Mesothelial cell of epicardium (in vitro differentiated cells): ENCODE results near the gene GTF2H3. TPM values are rescaled to one million over a fixed set of nuclear protein-coding genes. Genes with fewer than 3 reads are reported as not detected.

Source experiments
- DNase-seq, 2 experiments: peaks; one replicate each; pipeline ENCODE4 v3.0.0; 2021; ENCODE audit warnings: low spot score in 2 of 2; ENCODE audit not compliant: unreplicated experiment in 2 of 2
- H3K27ac Mint-ChIP-seq: 2 replicates; pipeline ENCODE4 v1.8.0; 2021; ENCODE audit warnings: mixed read lengths
- H3K27me3 Mint-ChIP-seq: 2 replicates; pipeline ENCODE4 v1.8.0; 2021; ENCODE audit warnings: low read depth, mixed read lengths
- H3K36me3 Mint-ChIP-seq: 2 replicates; pipeline ENCODE4 v1.8.0; 2021; ENCODE audit warnings: mixed read lengths
- H3K4me1 Mint-ChIP-seq: 2 replicates; pipeline ENCODE4 v1.8.0; 2021; ENCODE audit warnings: mixed read lengths
- H3K4me3 Mint-ChIP-seq: 2 replicates; pipeline ENCODE4 v1.8.0; 2021; ENCODE audit warnings: mild to moderate bottlenecking, moderate library complexity, mixed read lengths
- H3K9me3 Mint-ChIP-seq: 2 replicates; pipeline ENCODE4 v1.8.0; 2021; ENCODE audit warnings: mixed read lengths
- total RNA-seq: library from RNA; stranded (reverse); gene quantifications from 3 replicates; pipeline ENCODE4 v1.2.1, GENCODE V29; 2021
- TF ChIP-seq, protein P1 (sequence below): fragments of 200-600 bp; sonication (generic); IDR thresholded peaks from one replicate; pipeline ENCODE4 v1.5.0; 2021; ENCODE audit warnings: antibody characterized with exemption; ENCODE audit not compliant: unreplicated experiment

The GTF2H3 gene
- total RNA-seq, 1 donor from 2014 or later = 36.4 TPM

DNA sequence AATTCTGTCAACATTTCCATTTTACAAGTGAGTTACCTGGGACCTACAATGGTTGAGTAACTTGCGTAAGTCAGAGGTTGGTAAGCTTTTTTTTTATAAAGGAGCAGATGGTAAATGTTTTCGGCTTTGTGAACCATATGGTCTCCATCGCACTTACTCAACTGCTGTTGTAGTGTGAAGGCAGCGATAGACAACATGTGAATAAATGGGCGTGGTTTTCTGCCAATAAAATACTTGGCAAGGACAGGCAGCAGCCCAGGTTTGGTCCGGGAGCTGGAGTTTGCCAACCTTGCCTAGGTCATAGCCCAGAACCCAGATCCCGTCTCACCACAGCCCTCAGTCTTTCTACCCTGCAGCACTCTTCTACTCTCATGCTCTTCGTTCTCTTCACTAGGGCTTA lies 25.4 kb upstream of the GTF2H3 start:
- H3K27me3 Mint-ChIP-seq = no peaks in the 10 kb centered on the region
- no peak for DNase-seq
- no peaks in the 10 kb centered on the region for H3K4me1 Mint-ChIP-seq
- no peak overlapping the region for H3K27ac Mint-ChIP-seq
- H3K36me3 Mint-ChIP-seq = peaks cover 34% of the 10 kb centered on the region
- no peak overlapping the region for H3K4me3 Mint-ChIP-seq
- TF ChIP-seq, protein P1, sequence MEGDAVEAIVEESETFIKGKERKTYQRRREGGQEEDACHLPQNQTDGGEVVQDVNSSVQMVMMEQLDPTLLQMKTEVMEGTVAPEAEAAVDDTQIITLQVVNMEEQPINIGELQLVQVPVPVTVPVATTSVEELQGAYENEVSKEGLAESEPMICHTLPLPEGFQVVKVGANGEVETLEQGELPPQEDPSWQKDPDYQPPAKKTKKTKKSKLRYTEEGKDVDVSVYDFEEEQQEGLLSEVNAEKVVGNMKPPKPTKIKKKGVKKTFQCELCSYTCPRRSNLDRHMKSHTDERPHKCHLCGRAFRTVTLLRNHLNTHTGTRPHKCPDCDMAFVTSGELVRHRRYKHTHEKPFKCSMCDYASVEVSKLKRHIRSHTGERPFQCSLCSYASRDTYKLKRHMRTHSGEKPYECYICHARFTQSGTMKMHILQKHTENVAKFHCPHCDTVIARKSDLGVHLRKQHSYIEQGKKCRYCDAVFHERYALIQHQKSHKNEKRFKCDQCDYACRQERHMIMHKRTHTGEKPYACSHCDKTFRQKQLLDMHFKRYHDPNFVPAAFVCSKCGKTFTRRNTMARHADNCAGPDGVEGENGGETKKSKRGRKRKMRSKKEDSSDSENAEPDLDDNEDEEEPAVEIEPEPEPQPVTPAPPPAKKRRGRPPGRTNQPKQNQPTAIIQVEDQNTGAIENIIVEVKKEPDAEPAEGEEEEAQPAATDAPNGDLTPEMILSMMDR = no peak
- H3K9me3 Mint-ChIP-seq = no peaks in the 10 kb centered on the region

DNA sequence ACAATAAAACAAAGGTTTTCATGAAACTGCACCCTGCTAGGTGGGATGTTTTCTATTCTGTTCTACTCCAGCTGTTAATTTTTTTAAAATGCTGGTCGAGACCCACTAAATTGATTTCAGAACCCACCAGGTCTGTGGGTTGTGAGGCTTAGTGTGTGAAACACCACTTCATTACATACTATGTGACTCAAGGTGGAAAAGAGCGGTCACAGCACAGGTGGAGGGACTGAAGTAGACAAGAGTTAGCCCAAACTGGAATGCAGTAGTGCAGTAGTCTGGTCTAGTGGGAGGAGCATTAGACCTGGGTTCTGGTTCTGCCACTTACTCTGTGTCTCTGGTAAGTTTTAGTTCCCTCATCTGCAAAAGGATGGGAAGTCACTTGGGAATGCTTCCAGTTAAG lies 19.5 kb upstream of the GTF2H3 start:
- no peak overlapping the region for H3K27ac Mint-ChIP-seq
- H3K36me3 Mint-ChIP-seq = peaks cover 48% of the 10 kb centered on the region
- H3K4me3 Mint-ChIP-seq = no peak overlapping the region
- no peak for DNase-seq
- no peaks in the 10 kb centered on the region for H3K27me3 Mint-ChIP-seq
- no peaks in the 10 kb centered on the region for H3K9me3 Mint-ChIP-seq
- H3K4me1 Mint-ChIP-seq = no peaks in the 10 kb centered on the region
- TF ChIP-seq, protein P1 = no peak

DNA sequence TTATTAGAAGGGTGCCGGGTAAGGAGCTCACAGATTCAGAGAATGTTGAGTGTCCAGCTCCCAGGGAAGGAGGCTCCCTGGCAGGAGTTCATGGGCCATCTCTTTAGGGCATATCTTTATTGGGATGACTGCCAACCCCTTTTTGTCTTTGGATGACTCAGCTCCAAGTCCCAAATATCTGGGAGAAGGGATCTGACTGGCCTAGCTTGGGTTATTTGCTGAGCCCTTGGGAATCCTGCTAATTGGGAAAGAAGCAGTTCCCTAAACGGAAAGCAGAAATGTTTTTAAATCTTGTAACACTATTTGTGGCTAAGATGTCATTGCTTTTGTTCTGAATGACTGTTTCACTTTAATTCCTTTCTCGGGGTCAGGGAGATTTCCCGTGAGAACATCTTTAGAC lies 19.1 kb upstream of the GTF2H3 start:
- TF ChIP-seq, protein P1 = no peak
- no peaks in the 10 kb centered on the region for H3K27me3 Mint-ChIP-seq
- peaks cover 50% of the 10 kb centered on the region for H3K36me3 Mint-ChIP-seq
- no peaks in the 10 kb centered on the region for H3K4me1 Mint-ChIP-seq
- H3K27ac Mint-ChIP-seq = no peak overlapping the region
- H3K9me3 Mint-ChIP-seq = no peaks in the 10 kb centered on the region
- DNase-seq = no peak
- no peak overlapping the region for H3K4me3 Mint-ChIP-seq

DNA sequence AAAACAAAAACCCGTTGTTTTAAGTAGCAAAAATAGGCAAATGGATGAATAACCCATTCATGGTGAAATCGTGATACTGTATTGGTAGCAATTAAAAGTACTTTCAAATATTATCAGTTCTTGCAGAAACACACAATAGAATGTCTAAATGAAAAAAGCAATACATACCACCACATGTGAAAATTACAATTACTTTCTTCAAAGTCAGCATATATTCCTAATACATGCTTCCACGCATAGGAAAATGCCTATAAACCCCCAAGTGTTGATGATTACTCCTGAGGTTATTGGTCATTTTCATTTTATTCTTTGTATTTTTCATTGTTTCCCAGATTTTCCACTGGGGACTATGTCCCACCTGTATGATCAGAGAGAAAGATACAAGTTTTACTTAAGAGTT lies 16.5 kb upstream of the GTF2H3 start:
- TF ChIP-seq, protein P1 = no peak
- Mint-ChIP-seq H3K4me3 (no peak overlapping the region), H3K36me3 (peaks cover 55% of the 10 kb centered on the region), H3K4me1 (no peaks in the 10 kb centered on the region), H3K27ac (no peak overlapping the region), H3K9me3 (no peaks in the 10 kb centered on the region), H3K27me3 (no peaks in the 10 kb centered on the region)
- no peak for DNase-seq

DNA sequence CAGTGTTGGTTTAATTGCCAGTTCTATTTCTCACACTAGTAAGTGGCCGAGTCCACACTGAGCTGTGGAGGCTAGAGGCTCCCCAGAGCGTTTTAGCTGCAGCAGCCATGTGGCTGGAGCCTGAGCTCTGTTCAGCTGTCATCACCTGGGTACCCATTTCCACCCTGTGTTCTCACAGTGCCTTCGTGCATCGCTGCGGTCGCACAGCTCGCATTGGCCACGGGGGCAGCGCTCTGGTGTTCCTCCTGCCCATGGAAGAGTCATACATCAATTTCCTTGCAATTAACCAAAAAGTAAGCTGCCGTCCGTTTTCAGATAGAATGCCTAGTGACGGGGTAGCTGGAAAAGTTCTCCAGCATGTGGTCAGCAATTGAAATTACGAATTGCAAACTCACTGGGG lies 16.0 kb upstream of the GTF2H3 start:
- Mint-ChIP-seq H3K4me3 (no peak overlapping the region), H3K36me3 (peaks cover 57% of the 10 kb centered on the region), H3K27ac (no peak overlapping the region), H3K27me3 (no peaks in the 10 kb centered on the region), H3K4me1 (no peaks in the 10 kb centered on the region), H3K9me3 (no peaks in the 10 kb centered on the region)
- TF ChIP-seq, protein P1 = no peak
- DNase-seq = no peak

DNA sequence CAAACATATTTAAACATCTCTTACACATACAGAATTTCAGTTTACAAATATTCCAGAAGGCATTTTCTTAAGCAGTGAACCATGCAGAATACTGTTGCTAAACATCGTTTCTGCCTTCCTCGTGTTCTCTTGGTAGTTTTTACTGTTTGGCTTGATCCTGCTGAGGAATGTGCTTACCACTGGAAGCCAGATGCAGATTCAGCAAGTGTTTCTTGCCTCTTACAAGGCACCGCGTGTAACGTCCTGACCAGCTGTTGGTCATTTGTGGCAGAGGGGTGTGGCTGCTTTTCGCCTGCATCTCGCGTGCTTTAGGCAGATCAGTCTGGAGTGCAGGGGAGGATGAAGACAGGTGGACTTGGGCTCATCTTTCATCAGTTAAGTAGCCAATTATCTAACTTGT lies 12.5 kb upstream of the GTF2H3 start:
- TF ChIP-seq, protein P1 = no peak
- no peak overlapping the region for H3K27ac Mint-ChIP-seq
- no peaks in the 10 kb centered on the region for H3K27me3 Mint-ChIP-seq
- no peak for DNase-seq
- peaks cover 53% of the 10 kb centered on the region for H3K36me3 Mint-ChIP-seq
- H3K4me1 Mint-ChIP-seq = no peaks in the 10 kb centered on the region
- H3K4me3 Mint-ChIP-seq = no peak overlapping the region
- H3K9me3 Mint-ChIP-seq = no peaks in the 10 kb centered on the region
